HepG2 (cell line): ENCODE data around the gene EYA2. TPM values are rescaled to one million over a fixed set of nuclear protein-coding genes. Genes with fewer than 3 reads are reported as not detected.
A peak's percentile ranks its signal among the peaks of the same experiment; 100 is the strongest.

Experiments
- CENPX ChIP-seq: sonication (generic); formaldehyde crosslinking; IDR thresholded peaks from 2 replicates; pipeline ENCODE4 v1.9.0; 2021; ENCODE audit warnings: mild to moderate bottlenecking, missing genetic modification reagents, moderate library complexity
- CHD4 ChIP-seq: fragments of 200-600 bp; sonication (generic); IDR thresholded peaks from 2 replicates; pipeline ENCODE4 v1.7.0; 2017; ENCODE audit warnings: mild to moderate bottlenecking, low read length, borderline replicate concordance
- FOSL2 ChIP-seq: sonication (generic); formaldehyde crosslinking; IDR thresholded peaks from 2 replicates; pipeline ENCODE4 v1.4.0; 2020; ENCODE audit warnings: missing genetic modification reagents
- HDAC1 ChIP-seq: sonication (generic); formaldehyde crosslinking; IDR thresholded peaks from 2 replicates; pipeline ENCODE4 v1.5.1; 2020; ENCODE audit warnings: mild to moderate bottlenecking, missing genetic modification reagents
- HDAC2 ChIP-seq: sonication (generic); formaldehyde crosslinking; IDR thresholded peaks from 2 replicates; pipeline ENCODE4 v1.4.0; 2020; ENCODE audit warnings: missing genetic modification reagents
- KLF6 ChIP-seq: IDR thresholded peaks from 2 replicates; pipeline ENCODE4 v1.8.0; 2016; ENCODE audit warnings: missing biosample characterization, missing genetic modification reagents
- MEF2D ChIP-seq: sonication (generic); formaldehyde crosslinking; IDR thresholded peaks from 2 replicates; pipeline ENCODE4 v1.5.1; 2020; ENCODE audit warnings: mild to moderate bottlenecking, missing genetic modification reagents
- ONECUT2 ChIP-seq: sonication (generic); formaldehyde crosslinking; IDR thresholded peaks from 2 replicates; pipeline ENCODE4 v1.4.0; 2020; ENCODE audit warnings: missing genetic modification reagents
- PCBP2 ChIP-seq: fragments of 200-400 bp; formaldehyde crosslinking; optimal IDR thresholded peaks from 2 replicates; pipeline ENCODE3; 2018; ENCODE audit warnings: low read length, low read depth; ENCODE audit not compliant: poor library complexity, severe bottlenecking
- PHF20 ChIP-seq: sonication (generic); formaldehyde crosslinking; IDR thresholded peaks from 2 replicates; pipeline ENCODE4 v1.5.0; 2020; ENCODE audit warnings: mild to moderate bottlenecking, missing genetic modification reagents
- ZBTB7A ChIP-seq: sonication (generic); formaldehyde crosslinking; IDR thresholded peaks from 2 replicates; pipeline ENCODE4 v1.8.0; 2022; ENCODE audit warnings: mild to moderate bottlenecking, missing genetic modification reagents
- ZBTB8A ChIP-seq: sonication (generic); formaldehyde crosslinking; IDR thresholded peaks from 2 replicates; pipeline ENCODE4 v1.4.0; 2020; ENCODE audit warnings: mild to moderate bottlenecking, low read depth, missing genetic modification reagents, borderline replicate concordance
- ZNF383 ChIP-seq: sonication (generic); formaldehyde crosslinking; IDR thresholded peaks from 2 replicates; pipeline ENCODE4 v1.4.0; 2020; ENCODE audit warnings: missing genetic modification reagents, mild to moderate bottlenecking, borderline replicate concordance
- ZNF530 ChIP-seq: sonication (generic); formaldehyde crosslinking; IDR thresholded peaks from 2 replicates; pipeline ENCODE4 v1.5.0; 2020; ENCODE audit warnings: low read depth, mild to moderate bottlenecking, missing genetic modification reagents
- ZNF563 ChIP-seq: sonication (generic); formaldehyde crosslinking; IDR thresholded peaks from 2 replicates; pipeline ENCODE4 v1.8.0; 2022; ENCODE audit warnings: mild to moderate bottlenecking, moderate library complexity, missing genetic modification reagents
- ZNF589 ChIP-seq: sonication (generic); formaldehyde crosslinking; conservative IDR thresholded peaks from 2 replicates; pipeline ENCODE4 v1.8.0; 2022; ENCODE audit warnings: mild to moderate bottlenecking, moderate library complexity, missing genetic modification reagents
- polyA plus RNA-seq, 8 experiments: library from polyadenylated mRNA; depleted of rRNA in 3 of 8; stranded (reverse) in 7 of 8; unstranded in 1 of 8; fragments of >200 nt; fragmentation: Illumina TruSeq in 4 of 8; extraction: Trizol in 4 of 8; gene quantifications; 2 replicates each; pipeline versions ENCODE4 v1.2.1 to v1.2.3, GENCODE V29; 2011 to 2016; ENCODE audit warnings: low read depth in 4 of 8, missing spikeins in 1 of 8, mixed read lengths in 1 of 8; ENCODE audit not compliant: insufficient read depth in 1 of 8
- total RNA-seq, 5 experiments: library from RNA; depleted of rRNA; stranded (reverse); fragments of >200 nt; fragmentation: Illumina TruSeq; extraction: Trizol; gene quantifications; 2 replicates each; pipeline ENCODE4 v1.2.3, GENCODE V29; 2016; ENCODE audit warnings: low read depth in 1 of 5
- TF ChIP-seq, protein P1 (sequence below): sonication (generic); formaldehyde crosslinking; IDR thresholded peaks from 2 replicates; pipeline ENCODE4 v1.9.0; 2021; ENCODE audit warnings: mild to moderate bottlenecking, missing genetic modification reagents
- TF ChIP-seq, protein P2 (sequence below): sonication (generic); formaldehyde crosslinking; IDR thresholded peaks from 2 replicates; pipeline ENCODE4 v1.8.1; 2022; ENCODE audit warnings: low read depth, mild to moderate bottlenecking, missing genetic modification reagents
- TF ChIP-seq, protein P3 (sequence below): sonication (generic); formaldehyde crosslinking; IDR thresholded peaks from 2 replicates; pipeline ENCODE4 v1.9.0; 2022; ENCODE audit warnings: missing genetic modification reagents, mild to moderate bottlenecking, borderline replicate concordance
- TF ChIP-seq, protein P4 (sequence below): sonication (generic); IDR thresholded peaks from 2 replicates; pipeline ENCODE4 v1.6.1; 2016; ENCODE audit warnings: low read depth, borderline replicate concordance

EYA2 gene
- total and polyA plus RNA-seq, 2 of the 13 experiments (the other 11 are each of a cell fraction or from before 2014, with no cell fraction given) = not detected

- TF ChIP-seq, protein P1, sequence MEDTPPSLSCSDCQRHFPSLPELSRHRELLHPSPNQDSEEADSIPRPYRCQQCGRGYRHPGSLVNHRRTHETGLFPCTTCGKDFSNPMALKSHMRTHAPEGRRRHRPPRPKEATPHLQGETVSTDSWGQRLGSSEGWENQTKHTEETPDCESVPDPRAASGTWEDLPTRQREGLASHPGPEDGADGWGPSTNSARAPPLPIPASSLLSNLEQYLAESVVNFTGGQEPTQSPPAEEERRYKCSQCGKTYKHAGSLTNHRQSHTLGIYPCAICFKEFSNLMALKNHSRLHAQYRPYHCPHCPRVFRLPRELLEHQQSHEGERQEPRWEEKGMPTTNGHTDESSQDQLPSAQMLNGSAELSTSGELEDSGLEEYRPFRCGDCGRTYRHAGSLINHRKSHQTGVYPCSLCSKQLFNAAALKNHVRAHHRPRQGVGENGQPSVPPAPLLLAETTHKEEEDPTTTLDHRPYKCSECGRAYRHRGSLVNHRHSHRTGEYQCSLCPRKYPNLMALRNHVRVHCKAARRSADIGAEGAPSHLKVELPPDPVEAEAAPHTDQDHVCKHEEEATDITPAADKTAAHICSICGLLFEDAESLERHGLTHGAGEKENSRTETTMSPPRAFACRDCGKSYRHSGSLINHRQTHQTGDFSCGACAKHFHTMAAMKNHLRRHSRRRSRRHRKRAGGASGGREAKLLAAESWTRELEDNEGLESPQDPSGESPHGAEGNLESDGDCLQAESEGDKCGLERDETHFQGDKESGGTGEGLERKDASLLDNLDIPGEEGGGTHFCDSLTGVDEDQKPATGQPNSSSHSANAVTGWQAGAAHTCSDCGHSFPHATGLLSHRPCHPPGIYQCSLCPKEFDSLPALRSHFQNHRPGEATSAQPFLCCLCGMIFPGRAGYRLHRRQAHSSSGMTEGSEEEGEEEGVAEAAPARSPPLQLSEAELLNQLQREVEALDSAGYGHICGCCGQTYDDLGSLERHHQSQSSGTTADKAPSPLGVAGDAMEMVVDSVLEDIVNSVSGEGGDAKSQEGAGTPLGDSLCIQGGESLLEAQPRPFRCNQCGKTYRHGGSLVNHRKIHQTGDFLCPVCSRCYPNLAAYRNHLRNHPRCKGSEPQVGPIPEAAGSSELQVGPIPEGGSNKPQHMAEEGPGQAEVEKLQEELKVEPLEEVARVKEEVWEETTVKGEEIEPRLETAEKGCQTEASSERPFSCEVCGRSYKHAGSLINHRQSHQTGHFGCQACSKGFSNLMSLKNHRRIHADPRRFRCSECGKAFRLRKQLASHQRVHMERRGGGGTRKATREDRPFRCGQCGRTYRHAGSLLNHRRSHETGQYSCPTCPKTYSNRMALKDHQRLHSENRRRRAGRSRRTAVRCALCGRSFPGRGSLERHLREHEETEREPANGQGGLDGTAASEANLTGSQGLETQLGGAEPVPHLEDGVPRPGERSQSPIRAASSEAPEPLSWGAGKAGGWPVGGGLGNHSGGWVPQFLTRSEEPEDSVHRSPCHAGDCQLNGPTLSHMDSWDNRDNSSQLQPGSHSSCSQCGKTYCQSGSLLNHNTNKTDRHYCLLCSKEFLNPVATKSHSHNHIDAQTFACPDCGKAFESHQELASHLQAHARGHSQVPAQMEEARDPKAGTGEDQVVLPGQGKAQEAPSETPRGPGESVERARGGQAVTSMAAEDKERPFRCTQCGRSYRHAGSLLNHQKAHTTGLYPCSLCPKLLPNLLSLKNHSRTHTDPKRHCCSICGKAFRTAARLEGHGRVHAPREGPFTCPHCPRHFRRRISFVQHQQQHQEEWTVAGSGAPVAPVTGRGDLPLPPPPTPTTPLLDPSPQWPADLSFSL = no peak
- TF ChIP-seq, protein P2, sequence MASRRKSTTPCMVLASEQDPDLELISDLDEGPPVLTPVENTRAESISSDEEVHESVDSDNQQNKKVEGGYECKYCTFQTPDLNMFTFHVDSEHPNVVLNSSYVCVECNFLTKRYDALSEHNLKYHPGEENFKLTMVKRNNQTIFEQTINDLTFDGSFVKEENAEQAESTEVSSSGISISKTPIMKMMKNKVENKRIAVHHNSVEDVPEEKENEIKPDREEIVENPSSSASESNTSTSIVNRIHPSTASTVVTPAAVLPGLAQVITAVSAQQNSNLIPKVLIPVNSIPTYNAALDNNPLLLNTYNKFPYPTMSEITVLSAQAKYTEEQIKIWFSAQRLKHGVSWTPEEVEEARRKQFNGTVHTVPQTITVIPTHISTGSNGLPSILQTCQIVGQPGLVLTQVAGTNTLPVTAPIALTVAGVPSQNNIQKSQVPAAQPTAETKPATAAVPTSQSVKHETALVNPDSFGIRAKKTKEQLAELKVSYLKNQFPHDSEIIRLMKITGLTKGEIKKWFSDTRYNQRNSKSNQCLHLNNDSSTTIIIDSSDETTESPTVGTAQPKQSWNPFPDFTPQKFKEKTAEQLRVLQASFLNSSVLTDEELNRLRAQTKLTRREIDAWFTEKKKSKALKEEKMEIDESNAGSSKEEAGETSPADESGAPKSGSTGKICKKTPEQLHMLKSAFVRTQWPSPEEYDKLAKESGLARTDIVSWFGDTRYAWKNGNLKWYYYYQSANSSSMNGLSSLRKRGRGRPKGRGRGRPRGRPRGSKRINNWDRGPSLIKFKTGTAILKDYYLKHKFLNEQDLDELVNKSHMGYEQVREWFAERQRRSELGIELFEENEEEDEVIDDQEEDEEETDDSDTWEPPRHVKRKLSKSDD = no peak
- TF ChIP-seq ZNF589 (CRISPR knock-in tag) (no peak), MEF2D (CRISPR knock-in tag) (no peak), HDAC1 (peak; percentile 77), HDAC2 (CRISPR knock-in tag) (no peak), CENPX (CRISPR knock-in tag) (no peak), KLF6 (CRISPR knock-in tag) (no peak), FOSL2 (no peak), ZBTB8A (CRISPR knock-in tag) (no peak), CHD4 (no peak), ZNF563 (CRISPR knock-in tag) (no peak), PCBP2 (no peak), ONECUT2 (no peak), ZNF530 (CRISPR knock-in tag) (no peak), PHF20 (no peak), ZBTB7A (CRISPR knock-in tag) (no peak), ZNF383 (CRISPR knock-in tag) (no peak)
- TF ChIP-seq, protein P3, sequence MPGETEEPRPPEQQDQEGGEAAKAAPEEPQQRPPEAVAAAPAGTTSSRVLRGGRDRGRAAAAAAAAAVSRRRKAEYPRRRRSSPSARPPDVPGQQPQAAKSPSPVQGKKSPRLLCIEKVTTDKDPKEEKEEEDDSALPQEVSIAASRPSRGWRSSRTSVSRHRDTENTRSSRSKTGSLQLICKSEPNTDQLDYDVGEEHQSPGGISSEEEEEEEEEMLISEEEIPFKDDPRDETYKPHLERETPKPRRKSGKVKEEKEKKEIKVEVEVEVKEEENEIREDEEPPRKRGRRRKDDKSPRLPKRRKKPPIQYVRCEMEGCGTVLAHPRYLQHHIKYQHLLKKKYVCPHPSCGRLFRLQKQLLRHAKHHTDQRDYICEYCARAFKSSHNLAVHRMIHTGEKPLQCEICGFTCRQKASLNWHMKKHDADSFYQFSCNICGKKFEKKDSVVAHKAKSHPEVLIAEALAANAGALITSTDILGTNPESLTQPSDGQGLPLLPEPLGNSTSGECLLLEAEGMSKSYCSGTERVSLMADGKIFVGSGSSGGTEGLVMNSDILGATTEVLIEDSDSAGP (CRISPR knock-in tag) = no peak
- TF ChIP-seq, protein P4, sequence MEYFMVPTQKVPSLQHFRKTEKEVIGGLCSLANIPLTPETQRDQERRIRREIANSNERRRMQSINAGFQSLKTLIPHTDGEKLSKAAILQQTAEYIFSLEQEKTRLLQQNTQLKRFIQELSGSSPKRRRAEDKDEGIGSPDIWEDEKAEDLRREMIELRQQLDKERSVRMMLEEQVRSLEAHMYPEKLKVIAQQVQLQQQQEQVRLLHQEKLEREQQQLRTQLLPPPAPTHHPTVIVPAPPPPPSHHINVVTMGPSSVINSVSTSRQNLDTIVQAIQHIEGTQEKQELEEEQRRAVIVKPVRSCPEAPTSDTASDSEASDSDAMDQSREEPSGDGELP = peak; percentile 31; the same call in 1 of the 2 replicates
These were observed 270.8 kb downstream of the EYA2 start (continued) for GRCh38 chr20:47165376-47165865.
